ENCODE data around the gene HOMER3.
"Not testable (repeated sequence)": the region's sequence is repeated elsewhere in the genome, so short reads cannot be mapped to it uniquely, and the experiment has no call there.

HOMER3 gene

DNA sequence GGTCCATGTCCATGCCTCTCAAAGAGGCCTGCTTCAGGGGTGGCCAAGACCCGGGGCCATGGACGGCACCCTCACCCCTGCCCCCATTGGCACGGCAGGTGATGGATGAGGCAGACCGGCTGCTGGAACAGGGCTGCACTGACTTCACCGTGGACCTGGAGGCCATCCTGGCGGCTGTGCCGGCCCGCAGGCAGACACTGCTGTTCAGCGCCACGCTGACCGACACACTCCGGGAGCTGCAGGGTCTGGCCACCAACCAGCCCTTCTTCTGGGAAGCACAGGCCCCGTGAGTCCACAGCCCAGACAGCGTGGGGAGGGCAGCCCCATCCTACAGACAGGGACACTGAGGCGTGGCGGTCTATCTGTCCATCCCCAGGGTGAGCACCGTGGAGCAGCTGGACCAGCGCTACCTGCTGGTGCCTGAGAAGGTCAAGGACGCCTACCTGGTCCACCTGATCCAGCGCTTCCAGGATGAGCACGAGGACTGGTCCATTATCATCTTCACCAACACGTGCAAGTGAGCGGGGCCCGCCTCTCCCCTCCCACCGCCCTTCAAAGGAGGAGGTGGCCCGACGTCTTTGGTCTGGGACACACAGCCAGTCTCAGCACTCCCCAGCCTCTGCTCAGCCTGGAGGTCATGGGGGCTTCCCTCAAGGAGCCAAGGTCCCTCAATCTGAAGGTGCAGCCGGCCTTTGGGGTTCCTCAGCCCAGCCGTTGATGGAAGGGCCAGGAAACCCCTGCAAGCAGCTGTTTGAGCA, 18.6 kb downstream of the HOMER3 start:
- DNase-seq: no peak

DNA sequence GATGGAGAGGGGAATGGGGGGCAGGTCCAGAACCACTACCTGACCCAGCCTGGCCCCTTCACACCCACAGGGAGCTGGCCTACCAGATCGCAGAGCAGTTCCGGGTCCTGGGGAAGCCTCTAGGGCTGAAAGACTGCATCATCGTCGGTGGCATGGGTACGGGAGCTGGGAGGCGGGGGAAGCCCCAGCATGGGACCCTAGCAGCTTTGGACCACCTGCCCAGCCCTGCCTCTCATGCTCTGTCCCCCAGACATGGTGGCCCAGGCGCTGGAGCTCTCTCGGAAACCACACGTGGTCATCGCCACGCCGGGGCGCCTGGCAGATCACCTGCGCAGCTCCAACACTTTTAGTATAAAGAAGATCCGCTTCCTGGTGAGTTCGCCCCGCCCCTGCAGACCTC, 19.4 kb downstream of the HOMER3 start:
- DNase-seq: no peak

- DNase-seq: no peak
Observed at GRCh38 chr19:18920400-18920799, 20.6 kb downstream of the HOMER3 start.

DNA sequence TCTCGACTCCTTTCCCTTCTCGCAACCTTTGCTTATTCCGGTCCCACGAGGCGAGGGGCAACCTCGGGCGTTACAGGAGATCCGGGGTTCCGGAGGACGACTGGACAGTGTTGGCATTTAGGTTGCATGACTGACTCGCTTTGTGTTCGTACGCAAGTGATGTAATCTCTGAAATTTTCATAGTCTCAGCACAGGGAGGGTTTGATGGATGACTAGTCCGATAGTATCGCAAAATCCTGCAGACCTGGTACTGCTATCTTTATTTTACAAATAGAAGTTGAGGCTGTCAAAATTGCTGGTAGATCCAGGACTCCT, 21.2 kb downstream of the HOMER3 start:
- no peak for DNase-seq

DNA sequence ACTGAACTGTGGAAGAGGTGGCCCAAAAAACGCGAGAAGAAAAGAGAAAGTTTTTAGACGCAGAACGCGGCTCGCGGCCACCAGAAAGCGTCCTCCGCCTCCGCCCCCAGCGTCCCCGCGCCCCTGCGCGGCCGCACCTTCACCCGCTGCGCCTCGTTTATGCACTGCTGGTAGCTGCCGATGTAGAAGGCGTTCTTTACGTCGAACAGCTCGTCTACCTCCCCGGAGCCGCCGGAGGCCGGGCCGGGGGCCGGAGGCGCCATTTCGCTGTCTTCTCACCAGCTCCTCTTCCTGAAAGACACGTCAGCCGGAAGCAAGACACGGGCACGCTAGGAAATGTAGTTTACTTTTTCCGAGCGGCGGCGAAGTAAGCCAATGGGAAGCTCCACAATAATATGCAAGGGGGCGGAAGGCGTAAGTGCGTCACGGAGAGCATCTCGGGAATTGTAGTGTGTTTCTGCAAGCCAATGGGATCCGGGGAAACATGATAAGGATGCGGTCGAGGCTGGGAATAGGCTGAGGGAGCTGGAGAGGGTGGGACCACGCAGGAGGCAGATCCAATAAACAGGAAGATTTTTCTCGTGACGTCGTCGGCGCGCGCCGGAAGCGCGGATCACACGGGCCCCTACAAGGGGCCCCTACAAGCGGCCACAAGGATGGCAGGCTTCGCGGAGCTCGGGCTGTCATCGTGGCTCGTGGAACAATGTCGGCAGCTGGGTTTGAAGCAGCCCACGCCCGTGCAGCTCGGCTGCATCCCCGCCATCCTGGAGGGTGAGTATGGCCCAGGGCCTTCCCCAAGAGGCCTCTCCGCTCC, 21.7 kb downstream of the HOMER3 start, which contains the start of the genes COPE and DDX49:
COPE (minus strand) TSS at position 302 of the 814 bp plus-strand sequence; CDS start at position 263, 39 bp downstream.
DDX49 (plus strand) TSS at position 630 of the 814 bp plus-strand sequence; CDS start at position 657, 27 bp downstream.
- peak; percentile 99 for DNase-seq

DNA sequence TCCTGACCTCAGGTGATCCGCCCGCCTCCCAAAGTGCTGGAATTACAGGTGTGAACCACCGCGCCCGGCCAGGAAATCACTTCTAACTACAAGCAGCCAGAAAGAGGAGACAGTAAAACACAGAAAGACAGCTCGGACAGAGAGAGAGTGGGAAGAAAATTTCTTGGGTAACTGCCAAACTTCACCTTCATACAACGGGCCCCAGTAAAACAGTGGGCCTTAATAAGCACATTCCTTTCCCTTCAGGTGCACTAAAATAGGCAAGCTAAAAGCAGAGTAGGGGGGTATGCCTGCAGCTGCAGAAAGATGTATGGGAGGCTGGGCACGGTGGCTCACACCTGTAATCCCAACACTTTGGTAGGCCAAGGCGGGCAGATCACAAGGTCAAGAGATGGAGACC, 23.4 kb downstream of the HOMER3 start:
- DNase-seq: not testable (repeated sequence)

DNA sequence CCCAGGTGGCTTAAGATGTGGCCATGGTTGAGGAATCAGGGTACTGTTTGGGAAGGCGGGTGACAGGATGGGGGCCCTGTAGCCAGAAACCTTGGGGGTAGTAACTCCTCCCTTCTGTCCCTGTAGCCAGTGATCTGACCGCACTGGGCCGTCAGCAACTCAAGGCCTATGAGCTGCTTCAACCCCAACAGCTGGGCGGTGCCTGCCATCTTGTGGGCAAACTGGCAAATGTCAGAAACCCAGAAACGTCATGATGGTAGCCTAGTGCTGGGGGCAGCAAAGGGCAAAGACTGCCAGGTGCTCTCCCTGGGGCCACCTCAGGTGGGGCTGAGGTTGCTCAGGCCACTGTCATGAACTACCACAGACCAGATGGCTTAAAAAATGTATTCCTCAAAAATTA, 25.4 kb downstream of the HOMER3 start:
- no peak for DNase-seq

DNA sequence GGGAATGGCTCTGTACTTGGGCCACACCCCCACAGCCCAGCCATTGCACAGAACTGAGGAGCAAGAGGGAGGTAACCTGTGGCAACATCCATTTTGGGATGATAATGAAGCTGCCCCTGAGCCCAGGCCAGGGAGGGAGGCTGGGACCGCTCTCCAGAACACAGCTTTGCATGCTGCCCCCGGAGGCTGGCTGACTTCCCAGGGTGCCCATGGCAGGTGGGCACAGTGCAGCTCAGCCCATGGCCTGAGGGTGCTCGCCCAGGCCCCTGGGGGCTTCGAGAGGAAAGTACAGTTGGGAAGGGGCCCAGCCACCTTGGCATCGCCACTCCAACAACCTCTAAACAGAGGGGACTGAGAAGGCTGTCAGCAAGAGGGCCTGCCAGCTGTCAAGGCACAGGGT, 27.6 kb downstream of the HOMER3 start:
- DNase-seq: no peak

DNA sequence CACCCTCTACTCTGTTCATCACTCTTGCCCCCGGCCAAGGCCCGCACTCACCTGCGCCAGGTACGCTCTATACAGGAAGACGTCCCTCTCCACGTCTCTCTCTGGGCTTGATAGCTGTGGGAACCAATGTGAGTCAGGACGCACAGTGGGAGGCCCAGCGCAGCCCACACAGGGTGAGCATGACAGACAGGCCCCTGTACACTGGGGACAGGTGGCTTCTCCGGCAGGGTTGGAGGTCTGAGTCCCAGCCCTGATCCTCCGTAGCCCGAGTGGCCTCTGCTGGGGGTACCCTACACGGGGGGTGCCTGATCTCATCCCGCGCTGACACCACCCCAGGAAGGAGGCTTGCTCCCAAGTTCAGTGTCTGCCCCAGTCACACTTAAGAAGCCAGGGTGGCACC, 28.1 kb downstream of the HOMER3 start:
- no peak for DNase-seq

DNA sequence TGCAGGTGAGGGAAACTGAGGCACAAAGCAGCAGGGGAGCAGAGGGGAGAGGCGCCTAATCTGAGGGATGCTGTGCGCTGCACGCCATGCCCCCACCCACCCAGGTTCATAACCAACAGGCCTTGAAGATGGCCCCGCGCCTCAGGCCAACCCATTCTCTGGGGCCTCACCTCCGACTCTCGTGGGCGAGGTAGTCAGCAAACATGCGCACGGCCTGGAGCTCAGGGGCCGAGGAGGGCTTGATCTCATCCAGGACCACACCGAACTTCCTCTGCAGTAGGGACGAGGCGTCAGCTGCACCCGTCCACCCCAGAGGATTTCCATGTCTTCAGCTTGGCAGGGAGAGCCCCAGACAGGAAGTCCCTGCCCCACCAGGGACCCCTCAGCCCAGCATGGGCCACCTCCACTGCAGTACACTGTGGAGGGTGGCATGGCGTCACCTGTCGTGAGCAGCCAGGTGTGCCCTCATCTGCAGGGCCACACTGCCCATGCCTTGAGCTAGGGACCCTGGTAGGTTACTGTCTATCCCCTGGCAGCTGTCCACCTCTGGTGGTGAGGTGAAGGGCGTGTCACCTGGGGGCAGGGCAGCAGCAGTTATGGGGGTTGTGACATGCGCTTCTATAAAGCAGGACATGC, 30.1 kb downstream of the HOMER3 start:
- DNase-seq: no peak

DNA sequence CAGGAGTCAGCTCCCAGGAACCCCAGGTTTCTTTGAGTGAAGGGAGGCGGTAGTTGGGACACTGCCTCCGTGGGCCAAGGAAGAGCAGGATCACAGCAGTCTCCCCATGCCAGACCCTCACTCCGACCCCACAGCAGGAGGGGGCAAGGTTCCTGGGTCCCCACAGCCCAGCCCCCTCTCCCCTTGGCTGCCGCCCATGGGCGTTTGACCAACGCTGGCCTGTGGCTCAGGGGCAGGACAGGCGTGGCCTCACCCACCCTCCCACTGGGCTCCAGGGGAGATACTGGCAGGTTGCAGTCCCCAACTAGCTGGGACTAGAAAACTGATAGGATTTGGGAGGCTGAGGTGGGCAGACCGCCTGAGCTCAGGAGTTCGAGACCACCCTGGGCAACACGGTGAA, 31.0 kb downstream of the HOMER3 start:
- no peak for DNase-seq

DNA sequence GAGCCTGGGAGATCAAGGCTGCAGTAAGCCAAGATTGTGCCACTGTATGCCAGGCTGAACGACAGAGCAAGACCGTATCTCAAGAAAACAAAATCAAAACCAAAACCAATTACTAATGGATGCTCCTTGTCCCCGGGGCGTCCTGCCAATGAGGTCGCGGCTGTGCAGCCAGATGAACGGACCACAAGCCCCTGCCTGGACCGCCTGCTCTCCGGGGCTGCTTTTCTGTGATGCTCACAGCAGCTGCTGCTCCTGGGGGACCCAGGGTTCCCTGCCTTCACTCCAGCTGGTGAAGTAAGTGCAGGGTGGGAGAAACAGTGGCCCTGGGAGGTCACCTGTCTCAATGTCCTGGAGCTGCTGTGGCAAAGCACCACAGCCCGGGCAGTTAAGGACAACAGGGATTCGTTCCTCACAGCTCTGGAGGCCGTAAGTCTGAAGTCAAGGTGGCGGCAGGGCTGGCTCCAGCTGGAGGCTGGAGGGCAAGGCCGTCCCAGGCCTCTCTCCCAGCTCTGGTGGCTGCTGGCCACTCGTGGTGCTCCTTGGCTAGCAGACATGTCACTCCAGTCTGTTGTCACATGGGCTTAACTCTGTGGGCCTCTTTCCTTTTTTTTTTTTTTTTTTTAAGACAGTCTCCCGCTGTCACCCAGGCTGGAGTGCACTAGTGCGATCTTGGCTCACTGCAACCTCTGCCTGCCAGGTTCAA, 31.9 kb downstream of the HOMER3 start:
- no peak for DNase-seq

DNA sequence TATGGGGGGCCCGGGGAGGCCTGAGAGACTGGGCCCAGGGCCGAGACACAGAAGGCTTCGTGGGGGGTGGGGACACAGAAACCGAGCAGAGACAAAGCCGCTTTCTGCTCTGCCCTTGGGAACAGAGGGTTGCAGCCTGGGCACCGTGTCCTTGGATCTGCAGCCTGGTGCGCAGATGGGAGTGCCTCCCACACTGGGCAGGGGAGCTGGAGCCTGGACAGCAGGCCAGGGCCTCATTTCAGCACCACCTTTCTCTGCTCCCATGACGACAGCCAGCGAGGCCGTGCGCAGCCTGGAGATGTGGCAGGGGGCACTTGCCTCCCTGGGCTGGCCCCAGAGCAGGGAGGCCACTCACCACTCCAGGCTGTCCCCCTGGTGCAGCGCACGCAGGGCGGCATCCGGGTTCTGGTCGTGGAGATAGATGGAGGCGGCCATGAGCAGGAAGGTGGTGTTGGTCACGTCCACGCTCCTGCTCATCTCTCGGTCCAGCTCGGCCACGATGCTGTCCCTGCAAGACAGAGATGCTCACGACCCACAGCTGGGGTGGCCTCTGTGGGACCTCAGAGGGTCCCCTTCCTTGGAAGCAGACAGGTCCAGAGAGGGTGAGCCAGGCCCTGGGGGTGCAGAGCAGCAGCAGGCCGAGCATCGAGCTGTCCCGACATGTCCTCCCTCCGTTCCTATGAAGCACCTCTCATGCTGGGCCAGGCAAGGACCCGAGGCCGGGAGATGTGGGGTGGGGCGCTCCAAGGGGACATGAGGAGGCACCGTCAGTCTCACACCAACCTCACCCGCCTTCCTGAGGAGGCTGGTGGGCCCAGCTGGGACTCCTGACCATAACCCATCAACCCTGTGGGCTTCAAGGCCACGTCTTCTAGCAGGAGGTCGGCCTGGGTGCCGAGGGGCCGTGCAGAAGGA, 34.2 kb downstream of the HOMER3 start:
- no peak for DNase-seq

DNA sequence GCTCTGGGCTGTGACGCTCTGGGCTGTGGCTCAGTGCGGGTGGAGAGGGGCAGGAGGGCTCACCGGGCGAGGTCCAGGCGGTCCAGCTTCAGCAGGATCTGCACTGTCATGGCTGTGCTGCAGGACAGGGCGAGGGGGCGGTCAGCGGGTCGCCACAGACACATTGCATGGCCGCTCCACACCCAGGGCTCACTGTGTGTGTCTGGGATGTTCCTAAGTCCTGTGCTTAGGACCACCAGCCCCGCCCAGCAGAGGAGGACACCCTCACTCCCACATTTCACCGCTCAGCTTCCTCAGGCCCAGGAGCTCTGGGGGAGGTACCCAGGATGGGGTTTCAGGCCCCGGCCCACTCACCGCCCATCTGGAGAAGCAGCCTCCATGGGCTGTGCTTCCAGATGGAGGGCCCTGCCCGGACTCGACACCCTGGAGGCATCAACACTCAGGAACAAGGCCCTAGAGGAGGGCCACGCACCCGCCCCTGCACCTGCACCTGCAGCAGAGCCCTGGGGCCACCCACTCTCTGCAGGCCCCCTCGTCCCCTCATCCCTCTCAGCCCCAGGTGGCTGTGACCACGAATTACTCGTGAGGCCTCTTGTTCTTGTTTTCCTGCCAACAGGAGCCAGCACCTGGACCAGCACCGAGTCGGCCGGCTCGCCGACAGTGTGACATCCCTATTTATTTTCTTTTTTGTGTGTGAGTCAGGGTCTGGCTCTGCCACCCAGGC, 35.3 kb downstream of the HOMER3 start:
- DNase-seq: no peak

- DNase-seq: no peak
Observed at GRCh38 chr19:18905058-18905456, 36.0 kb downstream of the HOMER3 start.

- DNase-seq: no peak
Observed at GRCh38 chr19:18904334-18905057, 36.5 kb downstream of the HOMER3 start.

- no peak for DNase-seq
Observed at GRCh38 chr19:18903156-18904037, 37.6 kb downstream of the HOMER3 start.

GRCh38 chr19:18902519-18902918, 38.5 kb downstream of the HOMER3 start:
- DNase-seq: not testable (repeated sequence)

DNA sequence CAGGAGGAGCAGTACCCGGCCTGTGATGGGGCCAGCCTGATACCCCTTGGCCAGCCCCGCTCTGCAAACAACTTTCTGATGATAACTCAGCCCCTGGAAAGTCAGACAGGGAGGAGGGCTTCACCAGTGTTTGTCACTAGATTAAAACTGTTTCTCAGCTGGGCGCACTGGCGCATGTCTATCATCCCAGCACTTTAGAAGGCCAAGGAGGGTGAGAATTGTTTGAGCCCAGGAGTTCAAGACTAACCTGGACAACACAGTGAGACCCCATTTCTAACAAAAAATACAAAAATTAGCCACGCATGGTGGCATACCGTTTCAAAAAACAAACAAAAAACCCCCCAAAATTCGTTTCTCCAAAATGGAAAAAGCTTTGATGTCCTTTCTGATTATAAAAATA, 39.5 kb downstream of the HOMER3 start:
- no peak for DNase-seq

All from NCI-H1694 (cell line).